Body of pancreas (tissue), 4 donors: ENCODE data around the gene HIP1R. TPM values are rescaled to one million over a fixed set of nuclear protein-coding genes. Genes with fewer than 3 reads are reported as not detected.

ENCODE experiments used
- ATAC-seq: fragments of 150-250 bp; one replicate; pipeline ENCODE4 v1.9.1; 2016
- DNase-seq, 4 donors: peaks; one replicate each; pipeline ENCODE4 v3.0.0-alpha.2; 2019
- H3K27ac ChIP-seq, 4 donors: fragments of 200-600 bp; sonication (generic); 1 replicate in 3 of 4; 2 replicates in 1 of 4; pipeline versions ENCODE4 v1.5.1 to v1.6.1; 2016 to 2019; ENCODE audit warnings: mild to moderate bottlenecking in 1 of 4, mixed read lengths in 1 of 4, moderate library complexity in 1 of 4
- H3K27me3 ChIP-seq, 2 donors: fragments of 200-600 bp; sonication (generic); one replicate each; pipeline ENCODE4 v1.6.0; 2016; ENCODE audit warnings: mild to moderate bottlenecking in 1 of 2
- H3K36me3 ChIP-seq, 2 donors: fragments of 200-600 bp; sonication (generic); replicated peaks in 1 of 2; 2 replicates each; pipeline ENCODE4 v1.5.1; 2016; ENCODE audit warnings: low read depth in 2 of 2; ENCODE audit not compliant: insufficient read depth in 1 of 2
- H3K4me1 ChIP-seq: fragments of 200-600 bp; sonication (generic); one replicate; pipeline ENCODE4 v1.6.0; 2016
- H3K4me3 ChIP-seq, 2 donors: fragments of 200-600 bp; sonication (generic); 1 replicate in 1 of 2; 2 replicates in 1 of 2; pipeline ENCODE4 v1.5.1; 2016 to 2019
- H3K9me3 ChIP-seq, 3 donors: fragments of 200-600 bp; sonication (generic); 1 replicate in 2 of 3; 2 replicates in 1 of 3; pipeline ENCODE4 v1.5.1; 2016
- POLR2A ChIP-seq, 3 donors: fragments of 450-650 bp; IDR thresholded peaks; one replicate each; pipeline ENCODE4 v1.6.1; 2016; ENCODE audit warnings: antibody characterized with exemption in 3 of 3, mild to moderate bottlenecking in 2 of 3
- WGBS, 2 donors: methylation state at CpG; one replicate each; pipeline ENCODE4 v1.1.5; 2017; 5-methylcytosine and 5-hydroxymethylcytosine counted together
- intact Hi-C: fragments of 100-400 bp; cut with DNase I; formaldehyde crosslinking; loops from one replicate; pipeline ENCODE4 v1.15.1; 2023
- total RNA-seq, 2 donors: library from RNA; depleted of rRNA; stranded (reverse); fragments of >200 nt; gene quantifications; one replicate each; pipeline ENCODE4 v1.1.0, GENCODE V29; 2016
- TF ChIP-seq, protein P1 (sequence below), 7 experiments: fragments of 450-650 bp in 4 of 7; fragments of 200-600 bp in 3 of 7; sonication (generic) in 3 of 7; IDR thresholded peaks; one replicate each; pipeline ENCODE4 v1.5.1; 2016 to 2019; ENCODE audit warnings: antibody characterized with exemption in 7 of 7

The HIP1R gene
- total RNA-seq, 2 donors from 2014 or later = 111 to 183 TPM

DNA sequence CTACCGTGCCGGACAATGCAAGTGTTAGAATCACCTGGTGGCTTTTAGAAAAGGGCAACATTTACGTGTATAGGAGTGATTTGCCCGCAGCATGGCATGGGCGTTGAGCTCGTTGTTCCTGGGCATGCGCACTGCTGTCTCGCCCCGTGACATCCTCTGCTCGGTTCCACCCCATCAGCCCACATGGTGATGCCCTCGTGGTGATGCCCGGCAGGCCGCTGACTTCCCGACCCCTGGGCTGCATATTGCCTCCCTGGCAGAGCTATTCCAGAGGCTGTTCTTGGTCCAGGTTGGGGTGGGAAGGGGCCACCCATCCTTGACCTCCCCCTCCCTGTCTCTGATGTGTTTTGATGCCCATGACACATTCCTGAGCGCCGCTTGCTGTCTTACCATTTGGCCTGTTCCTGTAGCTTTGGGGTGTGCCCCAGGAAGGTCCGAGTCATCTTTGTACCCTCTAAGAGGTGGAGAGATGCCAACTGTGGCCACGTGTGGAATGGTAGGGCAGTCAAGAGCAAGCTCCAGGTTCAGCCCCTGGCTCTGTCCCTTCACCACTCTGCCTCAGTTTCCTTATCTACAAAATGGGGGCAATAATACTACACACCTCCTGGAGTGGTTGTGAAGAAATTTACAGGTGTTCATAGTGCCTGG lies 4.8 kb downstream of the HIP1R start:
- H3K36me3 ChIP-seq = no peaks in the 10 kb centered on the region
- ATAC-seq (no peak), DNase-seq (peak in 2 of 4 donors; percentile 15 to 16)
- no peaks in the 10 kb centered on the region for H3K9me3 ChIP-seq
- peak overlapping the region in 3 of 4 donors; percentile 83 to 93 (median 83) for H3K27ac ChIP-seq
- H3K4me1 ChIP-seq = peaks cover 84% of the 10 kb centered on the region
- no peaks in the 10 kb centered on the region for H3K27me3 ChIP-seq
- intact Hi-C loops = no loop called here
- H3K4me3 ChIP-seq = no peak overlapping the region
- 61 to 63% methylated on average over 12 to 17 of the region's 18 CpGs for WGBS, 2 donors
- TF ChIP-seq POLR2A (IDR thresholded peaks at IDR 0.05) = no peak
- TF ChIP-seq, protein P1, sequence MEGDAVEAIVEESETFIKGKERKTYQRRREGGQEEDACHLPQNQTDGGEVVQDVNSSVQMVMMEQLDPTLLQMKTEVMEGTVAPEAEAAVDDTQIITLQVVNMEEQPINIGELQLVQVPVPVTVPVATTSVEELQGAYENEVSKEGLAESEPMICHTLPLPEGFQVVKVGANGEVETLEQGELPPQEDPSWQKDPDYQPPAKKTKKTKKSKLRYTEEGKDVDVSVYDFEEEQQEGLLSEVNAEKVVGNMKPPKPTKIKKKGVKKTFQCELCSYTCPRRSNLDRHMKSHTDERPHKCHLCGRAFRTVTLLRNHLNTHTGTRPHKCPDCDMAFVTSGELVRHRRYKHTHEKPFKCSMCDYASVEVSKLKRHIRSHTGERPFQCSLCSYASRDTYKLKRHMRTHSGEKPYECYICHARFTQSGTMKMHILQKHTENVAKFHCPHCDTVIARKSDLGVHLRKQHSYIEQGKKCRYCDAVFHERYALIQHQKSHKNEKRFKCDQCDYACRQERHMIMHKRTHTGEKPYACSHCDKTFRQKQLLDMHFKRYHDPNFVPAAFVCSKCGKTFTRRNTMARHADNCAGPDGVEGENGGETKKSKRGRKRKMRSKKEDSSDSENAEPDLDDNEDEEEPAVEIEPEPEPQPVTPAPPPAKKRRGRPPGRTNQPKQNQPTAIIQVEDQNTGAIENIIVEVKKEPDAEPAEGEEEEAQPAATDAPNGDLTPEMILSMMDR (IDR thresholded peaks at IDR 0.05) = no peak

DNA sequence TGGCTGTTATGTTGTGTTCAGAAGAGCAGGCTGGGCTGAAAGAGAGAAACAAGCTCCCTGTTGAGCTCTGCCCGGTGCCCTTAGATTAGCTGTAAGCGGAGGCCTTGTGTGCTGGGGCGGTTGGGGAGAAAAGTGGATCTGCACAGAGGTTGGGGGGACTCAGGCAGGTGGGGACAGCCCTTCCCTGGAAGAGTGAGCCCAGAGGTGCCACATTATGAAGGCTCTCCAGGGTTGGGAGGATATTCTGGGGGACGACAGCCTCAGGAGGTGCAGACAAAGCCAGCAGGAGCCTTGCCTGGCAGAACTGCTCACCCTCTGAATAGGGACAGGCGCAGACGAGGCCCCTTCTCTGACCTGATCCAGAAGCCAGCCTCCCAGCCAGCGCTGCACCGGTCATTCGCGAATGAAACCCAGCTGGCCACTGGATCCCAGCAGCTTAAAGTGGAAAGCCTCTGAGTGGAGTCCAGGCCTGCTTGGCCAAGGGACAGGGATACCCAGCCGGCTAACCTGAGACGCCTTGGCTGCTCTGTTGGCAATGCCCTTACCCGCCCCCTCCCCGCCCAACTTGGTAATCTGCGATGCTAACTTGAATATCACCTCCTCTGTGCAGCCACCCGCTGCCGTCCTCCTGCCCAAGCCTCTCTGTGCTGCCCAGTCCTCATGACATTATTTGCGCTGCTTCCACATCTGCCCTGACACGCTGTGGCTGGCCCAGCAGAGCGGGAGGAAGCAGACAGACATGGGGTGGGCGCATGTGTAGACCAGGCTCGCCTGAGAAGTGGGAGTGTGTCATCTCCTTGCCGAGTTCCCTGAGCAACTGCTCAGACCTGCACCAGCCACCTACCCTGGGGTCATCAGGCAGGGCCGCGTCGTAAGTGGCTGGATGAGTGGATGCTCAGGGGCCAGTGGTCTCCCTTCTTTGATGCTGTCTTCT lies 5.6 kb downstream of the HIP1R start:
- H3K27ac ChIP-seq = peak overlapping the region in 3 of 4 donors; percentile 83 to 93 (median 83)
- DNase-seq = peak in 1 of 4 donors; percentile 17

DNA sequence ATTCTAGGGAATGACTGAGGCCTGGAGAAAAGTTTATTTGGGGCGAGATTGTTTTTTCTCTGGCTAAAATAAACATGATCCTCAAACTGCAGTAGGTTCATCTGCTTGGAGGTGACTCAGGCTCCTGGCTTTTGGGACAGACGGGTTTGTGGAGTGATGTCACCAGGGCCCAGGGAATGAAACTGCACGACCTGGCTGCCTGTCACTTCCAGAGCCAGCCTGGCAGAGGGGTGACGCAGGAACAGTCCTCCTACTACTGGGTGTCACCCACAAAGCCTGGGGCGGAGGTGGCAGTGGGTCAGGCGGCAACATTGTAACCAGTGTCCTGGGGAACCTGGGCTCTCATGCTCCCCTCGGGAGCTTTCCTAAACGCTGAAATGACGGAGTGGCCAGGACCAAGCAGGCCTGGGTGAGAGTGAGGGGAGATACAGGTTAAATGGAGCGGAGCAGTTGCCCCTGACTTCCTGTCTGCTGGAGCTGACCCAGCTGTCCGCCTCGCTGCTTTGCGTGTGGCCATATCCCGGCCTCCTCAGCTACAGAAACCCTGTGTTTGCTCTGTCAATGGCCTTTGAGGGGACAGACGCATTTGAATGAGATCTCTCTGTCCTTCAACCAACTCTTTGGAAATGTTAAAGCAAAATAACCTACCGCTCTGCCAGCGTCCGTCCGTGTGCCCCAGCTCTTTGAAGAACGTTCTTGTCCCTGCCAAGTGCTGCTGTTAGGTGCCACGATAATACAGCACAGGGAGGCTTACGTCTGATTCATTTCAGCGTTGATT lies 6.5 kb downstream of the HIP1R start:
- peak in 2 of 3 donors; percentile 11 to 37 for TF ChIP-seq POLR2A (IDR thresholded peaks at IDR 0.05)
- TF ChIP-seq, protein P1 (IDR thresholded peaks at IDR 0.05) = no peak
- Histone ChIP-seq H3K4me1 (peaks cover 97% of the 10 kb centered on the region), H3K27me3 (no peaks in the 10 kb centered on the region), H3K4me3 (no peak overlapping the region), H3K36me3 (no peaks in the 10 kb centered on the region), H3K27ac (peak overlapping the region; percentile 37 to 93 (median 78)), H3K9me3 (no peaks in the 10 kb centered on the region)
- ATAC-seq (peak; percentile 42), DNase-seq (peak in 3 of 4 donors; percentile 52 to 74 (median 71))
- 25 to 41% methylated on average over 14 to 23 of the region's 23 CpGs for WGBS, 2 donors
- intact Hi-C loops = no loop called here

More for the DNA sequence above, 5.6 kb downstream of the HIP1R start:
- no peak for ATAC-seq
- no peak for TF ChIP-seq POLR2A (IDR thresholded peaks at IDR 0.05)
- TF ChIP-seq, protein P1 (IDR thresholded peaks at IDR 0.05) = no peak
- 77 to 83% methylated on average over 17 to 25 of the region's 26 CpGs for WGBS, 2 donors
- Histone ChIP-seq H3K4me1 (peaks cover 91% of the 10 kb centered on the region), H3K36me3 (no peaks in the 10 kb centered on the region), H3K27me3 (no peaks in the 10 kb centered on the region), H3K9me3 (no peaks in the 10 kb centered on the region), H3K4me3 (no peak overlapping the region)
- intact Hi-C loops = no loop called here

DNA sequence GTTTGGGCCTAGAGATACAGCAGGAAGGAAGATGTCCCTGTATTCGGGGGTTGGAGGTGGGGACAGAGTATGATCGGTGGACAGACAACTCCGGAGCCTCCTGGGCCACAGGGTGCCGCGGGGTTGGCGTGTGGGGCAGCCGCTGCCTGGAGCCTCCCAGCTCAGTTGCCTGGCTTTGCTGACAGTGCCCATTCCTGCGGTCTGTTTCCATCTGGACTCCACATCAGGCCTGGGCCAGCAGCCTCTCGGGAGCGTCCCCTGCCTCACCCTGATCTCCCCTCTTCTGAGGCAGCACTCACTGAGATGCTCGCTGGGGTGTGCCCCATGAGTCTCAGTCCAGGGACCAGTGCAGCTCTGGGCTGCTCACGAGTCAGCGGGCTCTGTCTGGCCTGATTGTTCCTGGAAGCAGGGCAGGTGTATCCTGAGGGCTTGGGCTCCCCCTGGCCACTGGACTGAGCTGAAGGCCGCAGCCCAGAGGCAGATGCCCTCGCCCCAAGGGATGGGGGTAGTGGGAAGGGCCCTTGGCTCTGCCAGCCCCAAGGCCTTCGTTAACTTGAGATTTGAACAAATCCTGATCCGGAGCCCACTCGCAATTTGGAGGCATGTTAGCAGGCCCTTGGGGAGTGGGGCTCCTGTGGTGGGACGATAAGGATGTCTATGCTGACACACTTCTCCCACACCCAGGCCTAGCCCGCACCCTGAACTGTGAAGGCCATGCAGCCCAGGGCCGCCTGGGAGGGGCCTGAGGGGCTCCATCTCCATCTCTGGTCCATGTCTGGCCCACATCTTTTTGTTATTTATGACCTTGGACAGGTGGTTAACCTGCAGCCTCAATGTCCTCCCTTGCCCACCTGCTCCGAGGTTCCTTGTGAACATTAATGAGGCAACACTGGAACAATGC lies 7.5 kb downstream of the HIP1R start:
- ATAC-seq = no peak
- H3K9me3 ChIP-seq = no peaks in the 10 kb centered on the region
- peak overlapping the region; percentile 37 to 93 (median 78) for H3K27ac ChIP-seq
- TF ChIP-seq, protein P1 (IDR thresholded peaks at IDR 0.05) = peak in 1 of 7 experiments; percentile 13
- TF ChIP-seq POLR2A (IDR thresholded peaks at IDR 0.05) = no peak
- 65 to 68% methylated on average over 9 to 22 of the region's 22 CpGs for WGBS, 2 donors
- no peaks in the 10 kb centered on the region for H3K27me3 ChIP-seq
- DNase-seq = peak in 2 of 4 donors; percentile 27 to 35
- H3K36me3 ChIP-seq = no peaks in the 10 kb centered on the region
- intact Hi-C loops = no loop called here
- H3K4me1 ChIP-seq = peaks cover 88% of the 10 kb centered on the region
- no peak overlapping the region for H3K4me3 ChIP-seq
